ENCODE measurements around the gene PPP1R1C.

Gene PPP1R1C

DNA sequence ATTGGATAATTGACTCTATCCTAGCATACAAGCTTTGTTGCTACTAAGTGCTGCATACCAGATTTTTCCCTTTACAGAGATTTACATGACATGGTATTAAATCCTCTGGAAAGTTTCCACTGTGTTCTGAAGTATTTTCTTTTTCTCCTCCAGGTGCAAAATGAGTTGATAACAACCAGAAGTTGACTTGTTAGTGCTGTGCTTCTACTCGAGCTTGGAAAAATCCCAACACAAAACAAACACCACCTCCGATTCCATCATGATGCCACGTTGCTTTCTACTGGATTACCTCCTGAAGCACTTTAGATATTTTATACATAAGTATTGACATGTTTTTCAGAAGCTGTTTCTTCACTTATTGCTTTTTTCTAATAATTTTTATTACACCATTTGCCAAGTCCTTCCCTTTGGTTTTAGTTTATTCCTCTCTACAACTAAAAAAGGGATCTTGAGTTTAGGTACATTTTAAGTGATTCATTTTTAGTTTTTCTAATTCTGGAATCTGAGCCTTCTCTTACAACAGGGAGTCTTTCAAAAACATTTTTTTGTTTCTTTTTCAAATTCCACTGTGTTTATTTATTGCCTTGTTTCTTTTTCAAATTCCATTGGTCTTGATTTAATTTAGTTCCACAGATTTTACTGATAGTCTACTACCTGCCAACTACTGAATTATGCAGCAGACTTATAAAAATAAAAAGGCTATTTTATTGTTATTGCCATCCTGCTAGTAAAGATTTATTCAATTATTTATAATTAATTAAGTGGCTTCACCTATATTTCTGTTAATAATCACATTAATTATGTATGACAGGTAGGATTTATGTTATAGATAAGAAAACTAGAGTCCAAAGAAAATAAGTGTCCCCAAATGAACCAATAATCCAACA, 143.4 kb downstream of the PPP1R1C start:
- ChIA-PET CTCF (no interaction called here), POLR2A (no interaction called here)
- no peak overlapping the region for H3K4me3 ChIP-seq (ENCODE audit: low read depth, low read length)
- DNase-seq (ENCODE audit: low read depth, low spot score), result no peak
- TF ChIP-seq, protein P1, sequence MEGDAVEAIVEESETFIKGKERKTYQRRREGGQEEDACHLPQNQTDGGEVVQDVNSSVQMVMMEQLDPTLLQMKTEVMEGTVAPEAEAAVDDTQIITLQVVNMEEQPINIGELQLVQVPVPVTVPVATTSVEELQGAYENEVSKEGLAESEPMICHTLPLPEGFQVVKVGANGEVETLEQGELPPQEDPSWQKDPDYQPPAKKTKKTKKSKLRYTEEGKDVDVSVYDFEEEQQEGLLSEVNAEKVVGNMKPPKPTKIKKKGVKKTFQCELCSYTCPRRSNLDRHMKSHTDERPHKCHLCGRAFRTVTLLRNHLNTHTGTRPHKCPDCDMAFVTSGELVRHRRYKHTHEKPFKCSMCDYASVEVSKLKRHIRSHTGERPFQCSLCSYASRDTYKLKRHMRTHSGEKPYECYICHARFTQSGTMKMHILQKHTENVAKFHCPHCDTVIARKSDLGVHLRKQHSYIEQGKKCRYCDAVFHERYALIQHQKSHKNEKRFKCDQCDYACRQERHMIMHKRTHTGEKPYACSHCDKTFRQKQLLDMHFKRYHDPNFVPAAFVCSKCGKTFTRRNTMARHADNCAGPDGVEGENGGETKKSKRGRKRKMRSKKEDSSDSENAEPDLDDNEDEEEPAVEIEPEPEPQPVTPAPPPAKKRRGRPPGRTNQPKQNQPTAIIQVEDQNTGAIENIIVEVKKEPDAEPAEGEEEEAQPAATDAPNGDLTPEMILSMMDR (IDR thresholded peaks at IDR 0.05; ENCODE audit: insufficient read depth, low read length, missing control alignments), result no peak

DNA sequence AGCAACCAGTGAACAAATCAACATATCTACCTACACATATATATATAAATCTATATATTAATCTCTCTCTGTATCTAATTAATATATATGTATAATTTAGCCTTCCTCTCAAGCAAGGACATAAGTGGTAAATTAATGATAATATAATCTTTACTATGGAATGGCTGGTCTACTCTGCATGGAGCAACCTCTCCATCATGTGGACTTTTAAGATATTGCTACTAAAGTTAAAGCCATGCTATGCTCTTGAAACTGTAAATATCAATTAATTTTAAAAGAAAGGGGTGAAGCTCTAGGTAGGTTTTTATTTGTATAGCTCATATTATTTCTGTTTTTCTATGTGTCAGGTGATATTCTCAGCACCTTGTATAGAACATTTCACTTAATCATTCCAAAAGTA, 147.0 kb downstream of the PPP1R1C start:
- no peak for DNase-seq (ENCODE audit: low read depth, low spot score)

DNA sequence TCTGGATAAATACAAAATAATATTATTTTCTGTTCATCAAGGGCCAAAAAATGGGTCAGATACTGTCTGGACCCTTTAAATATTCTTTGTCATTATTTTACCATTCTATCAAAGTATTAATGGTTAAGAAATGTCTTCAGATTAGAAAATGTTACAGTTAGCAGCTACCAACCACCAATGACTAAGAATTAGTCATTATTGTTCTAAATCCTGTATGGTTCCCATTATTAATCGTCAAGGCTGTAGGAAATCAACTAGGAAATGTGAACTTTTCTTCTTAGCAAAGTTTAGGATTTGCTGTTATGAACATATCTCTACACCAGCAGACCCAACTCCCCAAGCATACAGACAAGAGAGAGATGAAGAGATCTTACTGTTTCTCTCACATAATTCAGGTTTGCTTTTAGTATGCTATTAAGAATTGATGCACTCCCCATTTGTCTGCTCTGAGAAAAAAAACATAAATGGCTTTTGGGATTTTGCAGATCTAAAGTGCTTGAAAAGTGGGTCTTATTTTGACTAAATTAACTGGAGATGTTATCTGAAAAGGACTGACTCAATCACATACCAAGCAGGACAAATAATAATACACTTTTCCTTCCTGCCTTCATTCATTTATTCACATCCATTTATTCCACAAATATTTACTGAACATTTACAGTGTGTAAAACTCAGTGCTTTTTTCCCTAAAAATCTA, 147.7 kb downstream of the PPP1R1C start:
- DNase-seq (ENCODE audit: low read depth, low spot score), result no peak
- TF ChIP-seq, protein P1 (IDR thresholded peaks at IDR 0.05; ENCODE audit: insufficient read depth, low read length, missing control alignments), result no peak
- ChIA-PET CTCF (interaction anchor here (1.0 to 1.7 kb wide), 6 partner anchors 54 to 560 kb away, joined by 3 to 9 read pairs (median 4); no protein-coding TSS in a partner anchor), POLR2A (no interaction called here)
- H3K4me3 ChIP-seq (ENCODE audit: low read depth, low read length), result no peak overlapping the region

More for the DNA sequence above, 147.0 kb downstream of the PPP1R1C start:
- POLR2A ChIA-PET, result no interaction called here
- CTCF ChIA-PET, result interaction anchor here (1.0 to 1.7 kb wide), 5 partner anchors 54 to 559 kb away, joined by 4 to 9 read pairs (median 4); no protein-coding TSS in a partner anchor
- H3K4me3 ChIP-seq (ENCODE audit: low read depth, low read length), result no peak overlapping the region
- TF ChIP-seq, protein P1 (IDR thresholded peaks at IDR 0.05; ENCODE audit: insufficient read depth, low read length, missing control alignments), result peak; percentile 20

DNA sequence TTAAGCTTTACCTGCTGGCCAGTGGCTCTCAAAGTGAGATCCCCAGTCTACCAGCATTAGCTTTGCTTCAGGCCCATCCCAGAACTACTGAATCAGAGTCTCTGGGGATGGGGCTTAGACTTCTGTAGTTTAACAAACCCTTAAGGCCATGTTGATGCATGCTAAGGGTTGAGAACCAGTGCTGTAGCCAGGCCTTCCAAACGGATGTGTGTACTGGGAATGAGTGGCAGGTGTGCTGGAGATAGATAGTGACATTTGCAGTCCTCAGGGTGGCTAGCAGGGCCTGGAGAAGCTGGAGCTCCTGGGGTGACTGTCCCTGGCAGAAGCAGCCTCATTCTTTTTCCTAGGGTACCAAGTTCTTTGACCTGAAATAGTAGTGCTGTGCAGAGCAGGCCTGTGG, 148.5 kb downstream of the PPP1R1C start:
- TF ChIP-seq, protein P1 (IDR thresholded peaks at IDR 0.05; ENCODE audit: insufficient read depth, low read length, missing control alignments), result no peak
- DNase-seq (ENCODE audit: low read depth, low spot score), result no peak
- H3K4me3 ChIP-seq (ENCODE audit: low read depth, low read length), result no peak overlapping the region
- CTCF ChIA-PET, result interaction anchor here (1.3 kb wide), 1 partner anchor 561 kb away, joined by 3 read pairs; no protein-coding TSS in a partner anchor
- POLR2A ChIA-PET, result no interaction called here

DNA sequence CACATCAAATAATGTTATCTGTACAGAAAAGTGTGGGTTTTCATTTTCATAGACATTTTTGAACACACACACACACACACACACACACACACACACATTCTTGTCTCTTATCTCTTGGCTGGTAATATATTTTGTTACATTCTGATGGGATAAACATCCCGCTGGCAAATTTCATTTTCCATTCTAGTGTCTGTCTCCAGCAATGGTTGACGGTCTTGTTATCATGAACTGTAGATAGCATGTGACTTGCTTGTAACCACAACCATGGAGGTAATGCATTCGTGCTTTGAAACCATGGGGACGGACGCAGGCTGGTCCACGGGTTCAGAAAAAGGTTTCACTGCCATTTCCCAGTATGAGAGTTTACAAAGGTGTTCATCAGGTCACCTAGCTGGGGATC, 156.4 kb downstream of the PPP1R1C start:
- ChIA-PET POLR2A (no interaction called here), CTCF (no interaction called here)
- TF ChIP-seq, protein P1 (IDR thresholded peaks at IDR 0.05; ENCODE audit: insufficient read depth, low read length, missing control alignments), result no peak
- H3K4me3 ChIP-seq (ENCODE audit: low read depth, low read length), result no peak overlapping the region
- DNase-seq (ENCODE audit: low read depth, low spot score), result no peak

Measured in AG04449 (cell line).